Measurements from ENCODE around the gene ATRN. TPM values are rescaled to one million over a fixed set of nuclear protein-coding genes. Genes with fewer than 3 reads are reported as not detected.
"Not testable (repeated sequence)": the region's sequence is repeated elsewhere in the genome, so short reads cannot be mapped to it uniquely, and the experiment has no call there.

The ATRN gene
- polyA plus RNA-seq, 1 experiment: 59.7 TPM

DNA sequence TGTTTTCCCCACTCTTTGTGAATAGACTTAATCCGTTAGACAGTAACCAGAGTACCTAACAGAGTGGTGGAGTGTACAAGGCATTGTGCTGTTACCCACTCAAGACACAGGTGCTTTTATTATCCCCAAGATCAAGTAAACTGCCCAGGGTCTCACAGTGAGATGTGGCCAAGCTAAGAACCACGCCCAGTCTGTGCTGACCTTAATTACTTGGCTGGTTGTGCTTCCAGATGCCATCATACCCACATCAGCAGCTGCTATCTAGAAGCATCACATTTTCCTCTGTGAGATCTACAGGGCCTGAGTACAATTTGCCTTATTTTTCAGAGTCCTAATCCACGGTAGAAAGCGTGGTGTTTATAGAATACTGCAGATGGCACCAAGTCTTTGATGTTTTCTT is 122.1 kb downstream of the ATRN start:
- no peak overlapping the region for H3K27ac ChIP-seq (ENCODE audit: low read depth, low read length)
- DNase-seq (ENCODE audit: low read depth, low spot score): no peak
- H3K9me3 ChIP-seq (ENCODE audit: control insufficient read depth, insufficient read depth, low read length): no peaks in the 10 kb centered on the region
- H3K4me3 ChIP-seq (ENCODE audit: low read depth, low read length): no peak overlapping the region
- POLR2A ChIA-PET: no interaction called here
- TF ChIP-seq, protein P1, sequence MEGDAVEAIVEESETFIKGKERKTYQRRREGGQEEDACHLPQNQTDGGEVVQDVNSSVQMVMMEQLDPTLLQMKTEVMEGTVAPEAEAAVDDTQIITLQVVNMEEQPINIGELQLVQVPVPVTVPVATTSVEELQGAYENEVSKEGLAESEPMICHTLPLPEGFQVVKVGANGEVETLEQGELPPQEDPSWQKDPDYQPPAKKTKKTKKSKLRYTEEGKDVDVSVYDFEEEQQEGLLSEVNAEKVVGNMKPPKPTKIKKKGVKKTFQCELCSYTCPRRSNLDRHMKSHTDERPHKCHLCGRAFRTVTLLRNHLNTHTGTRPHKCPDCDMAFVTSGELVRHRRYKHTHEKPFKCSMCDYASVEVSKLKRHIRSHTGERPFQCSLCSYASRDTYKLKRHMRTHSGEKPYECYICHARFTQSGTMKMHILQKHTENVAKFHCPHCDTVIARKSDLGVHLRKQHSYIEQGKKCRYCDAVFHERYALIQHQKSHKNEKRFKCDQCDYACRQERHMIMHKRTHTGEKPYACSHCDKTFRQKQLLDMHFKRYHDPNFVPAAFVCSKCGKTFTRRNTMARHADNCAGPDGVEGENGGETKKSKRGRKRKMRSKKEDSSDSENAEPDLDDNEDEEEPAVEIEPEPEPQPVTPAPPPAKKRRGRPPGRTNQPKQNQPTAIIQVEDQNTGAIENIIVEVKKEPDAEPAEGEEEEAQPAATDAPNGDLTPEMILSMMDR (IDR thresholded peaks at IDR 0.05; ENCODE audit: low read depth, low read length): no peak
- CTCF ChIA-PET: no interaction called here
- H3K27me3 ChIP-seq (ENCODE audit: control insufficient read depth, insufficient read depth, low read length): no peaks in the 10 kb centered on the region

DNA sequence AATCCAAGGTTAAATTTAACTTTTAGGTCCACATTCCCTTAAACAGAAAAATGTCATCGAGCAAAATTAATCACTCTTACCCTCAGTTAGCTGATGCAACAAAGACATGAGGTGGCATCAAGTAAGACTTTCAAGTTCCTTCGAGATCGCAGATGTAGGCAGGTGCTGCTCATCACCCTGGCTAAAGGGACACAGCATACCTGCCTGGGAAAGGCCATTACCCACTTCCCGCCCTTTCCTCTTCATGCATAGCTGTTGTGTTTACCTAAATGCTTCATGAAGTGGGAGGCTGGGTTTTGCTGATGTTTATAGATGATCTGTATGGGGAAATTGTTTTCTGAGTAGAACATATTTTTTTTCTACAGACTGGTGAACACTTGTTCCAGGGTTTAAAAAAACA is 124.7 kb downstream of the ATRN start:
- CTCF ChIA-PET: interaction anchor here (1.2 kb wide), 1 partner anchor 32 kb away, joined by 6 read pairs; no protein-coding TSS in a partner anchor
- no peaks in the 10 kb centered on the region for H3K9me3 ChIP-seq (ENCODE audit: control insufficient read depth, insufficient read depth, low read length)
- TF ChIP-seq, protein P1 (IDR thresholded peaks at IDR 0.05; ENCODE audit: low read depth, low read length): no peak
- H3K27ac ChIP-seq (ENCODE audit: low read depth, low read length): no peak overlapping the region
- no peak for DNase-seq (ENCODE audit: low read depth, low spot score)
- H3K4me3 ChIP-seq (ENCODE audit: low read depth, low read length): no peak overlapping the region
- POLR2A ChIA-PET: no interaction called here
- no peaks in the 10 kb centered on the region for H3K27me3 ChIP-seq (ENCODE audit: control insufficient read depth, insufficient read depth, low read length)

DNA sequence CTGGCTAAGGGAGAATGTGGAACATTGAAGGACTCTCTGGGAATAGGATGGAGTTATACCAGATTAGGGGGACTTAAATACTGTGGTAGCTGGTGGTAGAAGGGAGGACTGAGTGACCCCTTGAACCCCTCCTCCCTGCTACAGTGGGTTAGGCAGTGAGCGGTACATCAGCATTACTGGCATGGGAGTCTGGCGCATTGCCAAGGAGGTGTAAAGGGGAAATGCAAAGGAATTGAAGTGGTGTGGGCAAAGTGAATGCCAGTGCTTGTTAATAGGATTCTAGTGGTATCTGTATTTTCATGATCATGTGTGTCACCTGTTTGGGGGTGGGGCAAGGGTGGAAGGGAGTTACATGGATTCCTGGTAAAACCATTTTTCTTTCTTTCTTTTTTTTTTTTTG is 132.3 kb downstream of the ATRN start:
- no peaks in the 10 kb centered on the region for H3K9me3 ChIP-seq (ENCODE audit: control insufficient read depth, insufficient read depth, low read length)
- TF ChIP-seq, protein P1 (IDR thresholded peaks at IDR 0.05; ENCODE audit: low read depth, low read length): no peak
- ChIA-PET POLR2A (no interaction called here), CTCF (interaction anchor here (0.7 kb wide), 1 partner anchor 26 kb away, joined by 4 read pairs; no protein-coding TSS in a partner anchor)
- no peak for DNase-seq (ENCODE audit: low read depth, low spot score)
- H3K27me3 ChIP-seq (ENCODE audit: control insufficient read depth, insufficient read depth, low read length): no peaks in the 10 kb centered on the region
- H3K27ac ChIP-seq (ENCODE audit: low read depth, low read length): no peak overlapping the region
- H3K4me3 ChIP-seq (ENCODE audit: low read depth, low read length): no peak overlapping the region

DNA sequence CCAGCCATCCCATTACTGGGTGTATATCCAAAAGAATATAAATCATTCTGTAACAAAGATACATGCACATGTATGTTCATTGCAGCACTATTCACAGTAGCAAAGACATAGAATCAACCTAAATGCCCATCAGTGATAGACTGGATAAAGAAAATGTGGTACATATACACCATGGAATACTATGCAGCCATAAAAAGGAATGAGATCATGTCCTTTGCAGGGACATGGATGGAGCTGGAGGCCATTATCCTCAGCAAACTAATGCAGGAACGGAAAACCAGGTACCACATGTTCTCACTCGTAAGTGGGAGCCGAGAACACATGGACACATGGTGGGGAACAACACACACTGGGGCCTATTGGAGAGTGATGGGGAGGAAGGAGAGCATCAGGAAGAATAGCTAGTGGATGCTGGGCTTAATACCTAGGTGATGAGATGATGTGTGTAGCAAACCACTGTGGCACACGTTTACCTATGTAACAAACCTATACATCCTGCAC is 134.6 kb downstream of the ATRN start:
- DNase-seq (ENCODE audit: low read depth, low spot score); H3K27ac ChIP-seq (ENCODE audit: low read depth, low read length); H3K27me3 ChIP-seq (ENCODE audit: control insufficient read depth, insufficient read depth, low read length); H3K4me3 ChIP-seq (ENCODE audit: low read depth, low read length); H3K9me3 ChIP-seq (ENCODE audit: control insufficient read depth, insufficient read depth, low read length); CTCF ChIA-PET; POLR2A ChIA-PET: not testable (repeated sequence)

DNA sequence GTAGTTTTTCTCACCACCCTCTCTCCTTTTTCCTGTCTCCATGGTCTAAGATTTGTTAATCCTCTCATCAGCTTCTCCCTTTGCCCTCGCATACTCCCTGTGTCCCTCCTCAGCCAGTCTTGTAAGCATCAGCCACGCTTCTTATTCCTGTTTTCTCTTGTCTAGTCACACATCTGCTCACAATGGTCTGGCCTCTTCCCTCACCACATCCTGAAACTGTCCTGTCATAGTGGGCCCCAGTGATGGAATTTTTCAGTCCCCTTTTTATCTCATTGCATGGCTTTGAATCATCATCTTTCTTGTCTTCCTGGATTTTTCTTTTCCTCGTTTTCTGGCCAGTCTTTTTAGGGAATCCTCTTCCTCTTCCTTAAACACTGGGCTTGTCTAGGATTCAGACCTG is 135.2 kb downstream of the ATRN start:
- no peaks in the 10 kb centered on the region for H3K9me3 ChIP-seq (ENCODE audit: control insufficient read depth, insufficient read depth, low read length)
- H3K27ac ChIP-seq (ENCODE audit: low read depth, low read length): peak overlapping the region; percentile 12
- ChIA-PET POLR2A (no interaction called here), CTCF (interaction anchor here (0.5 kb wide), 1 partner anchor 194 kb away, joined by 3 read pairs; no protein-coding TSS in a partner anchor)
- no peak overlapping the region for H3K4me3 ChIP-seq (ENCODE audit: low read depth, low read length)
- no peak for DNase-seq (ENCODE audit: low read depth, low spot score)
- no peaks in the 10 kb centered on the region for H3K27me3 ChIP-seq (ENCODE audit: control insufficient read depth, insufficient read depth, low read length)
- TF ChIP-seq, protein P1 (IDR thresholded peaks at IDR 0.05; ENCODE audit: low read depth, low read length): no peak

Data from AG04450 (cell line).